ENCODE data around the gene C14orf132.

GRCh38 chr14:96084796-96085195 is 45.6 kb downstream of the C14orf132 start:
- TF ChIP-seq POLR2AphosphoS5 (IDR thresholded peaks at IDR 0.05), result no peak
- TF ChIP-seq CTCF (IDR thresholded peaks at IDR 0.05), result no peak
